ENCODE results near the gene TSACC.

The TSACC gene

GRCh38 chr1:156388174-156389137, 50.1 kb downstream of the TSACC start:
- DNase-seq (ENCODE audit: low read depth): no peak

GRCh38 chr1:156389311-156389710, 51.0 kb downstream of the TSACC start:
- H3K4me3 ChIP-seq (ENCODE audit: low read depth, low read length): no peak overlapping the region
- DNase-seq (ENCODE audit: low read depth): no peak
- no peak for TF ChIP-seq CTCF (IDR thresholded peaks at IDR 0.05; ENCODE audit: control insufficient read depth, extremely low read depth, insufficient read depth)

More at GRCh38 chr1:156388174-156389137, 50.1 kb downstream of the TSACC start:
- TF ChIP-seq CTCF (IDR thresholded peaks at IDR 0.05; ENCODE audit: control insufficient read depth, extremely low read depth, insufficient read depth): no peak
- H3K4me3 ChIP-seq (ENCODE audit: low read depth, low read length): no peak overlapping the region

- TF ChIP-seq CTCF (IDR thresholded peaks at IDR 0.05; ENCODE audit: control insufficient read depth, extremely low read depth, insufficient read depth): no peak
- DNase-seq (ENCODE audit: low read depth): no peak
- H3K4me3 ChIP-seq (ENCODE audit: low read depth, low read length): no peak overlapping the region
These were observed 52.4 kb downstream of the TSACC start for GRCh38 chr1:156390469-156391365.

- H3K4me3 ChIP-seq (ENCODE audit: low read depth, low read length): no peak overlapping the region
- no peak for TF ChIP-seq CTCF (IDR thresholded peaks at IDR 0.05; ENCODE audit: control insufficient read depth, extremely low read depth, insufficient read depth)
- no peak for DNase-seq (ENCODE audit: low read depth)
These were observed 53.0 kb downstream of the TSACC start for GRCh38 chr1:156391366-156391677.

- TF ChIP-seq CTCF (IDR thresholded peaks at IDR 0.05; ENCODE audit: control insufficient read depth, extremely low read depth, insufficient read depth): no peak
- DNase-seq (ENCODE audit: low read depth): no peak
- H3K4me3 ChIP-seq (ENCODE audit: low read depth, low read length): no peak overlapping the region
These were observed 53.4 kb downstream of the TSACC start for GRCh38 chr1:156391701-156392100.

GRCh38 chr1:156392452-156392853, 54.1 kb downstream of the TSACC start:
- DNase-seq (ENCODE audit: low read depth): no peak
- H3K4me3 ChIP-seq (ENCODE audit: low read depth, low read length): no peak overlapping the region

More at GRCh38 chr1:156392452-156392853, 54.1 kb downstream of the TSACC start:
- TF ChIP-seq CTCF (IDR thresholded peaks at IDR 0.05; ENCODE audit: control insufficient read depth, extremely low read depth, insufficient read depth): no peak
